SU-DHL-6 (cell line): ENCODE results near the gene TEX264.

Experiments used
- CTCF ChIP-seq: fragments of 200-600 bp; sonication (generic); IDR thresholded peaks from one replicate; pipeline ENCODE4 v1.5.1; 2017; ENCODE audit warnings: antibody characterized with exemption, mild to moderate bottlenecking, low read length, moderate library complexity; ENCODE audit not compliant: insufficient read depth, poor library complexity, severe bottlenecking
- EZH2phosphoT487 ChIP-seq: fragments of 200-600 bp; sonication (generic), shearing (Covaris generic); conservative IDR thresholded peaks from 2 replicates; pipeline ENCODE4 v1.6.1; 2018; ENCODE audit warnings: mild to moderate bottlenecking, antibody characterized with exemption, low read length, moderate library complexity, mixed read lengths

GRCh38 chr3:51673181-51673801 lies 2.2 kb downstream of the TEX264 start:
- TF ChIP-seq CTCF (no peak), EZH2phosphoT487 (no peak)
